Measurements from ENCODE around the gene XIAP. TPM values are rescaled to one million over a fixed set of nuclear protein-coding genes. Genes with fewer than 3 reads are reported as not detected.

Gene XIAP

DNA sequence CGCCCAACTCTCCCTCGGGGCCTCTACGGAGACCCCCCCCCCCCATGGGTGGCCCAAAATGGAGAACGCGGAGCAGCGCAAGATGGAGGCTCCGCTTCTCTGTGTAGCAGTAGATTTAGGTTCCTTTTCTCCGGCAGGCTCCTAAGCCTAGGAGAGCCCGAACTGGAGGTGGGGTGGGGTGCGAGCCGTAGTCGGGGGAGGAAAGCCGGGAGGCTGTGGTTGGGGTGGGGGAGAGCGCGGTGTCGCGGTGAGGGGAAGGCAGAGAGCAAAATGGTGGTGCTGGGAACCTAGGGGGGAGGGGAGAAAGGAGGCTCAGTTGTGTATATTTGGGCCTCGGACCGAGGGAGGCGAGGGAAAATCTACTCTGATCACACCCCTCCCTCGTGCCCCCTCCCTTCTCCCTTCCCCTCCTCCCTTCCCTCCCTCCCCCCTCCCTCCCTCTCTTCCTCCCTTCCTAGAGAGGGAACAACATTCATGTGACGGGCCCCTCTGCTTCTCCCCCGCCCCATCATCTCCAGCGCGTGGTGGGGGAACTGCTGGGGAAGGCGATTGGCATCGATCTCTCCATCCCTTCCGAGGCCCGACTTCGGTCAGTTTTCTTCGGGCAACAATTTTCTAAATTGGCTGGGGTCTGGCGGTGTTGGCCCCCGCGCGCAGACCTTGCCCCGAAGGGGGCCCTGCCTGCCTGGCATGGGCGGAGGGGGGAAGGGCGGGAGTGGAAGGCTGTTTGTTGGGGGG, 101.6 kb downstream of the XIAP start, which contains the start of gene STAG2:
TSS of gene STAG2 (plus strand) at position 439 of the 738 bp plus-strand sequence. CDS start 60,922 bp downstream, outside the sequence.
- no peaks in the 10 kb centered on the region for H3K27me3 ChIP-seq (ENCODE audit: control insufficient read depth, insufficient read depth, low read length)
- peak within 1 kb of the TSS; percentile 93 for H3K4me3 ChIP-seq (ENCODE audit: low read length)
- no peaks in the 10 kb centered on the region for H3K36me3 ChIP-seq (ENCODE audit: insufficient read depth, low read length)
- H3K4me1 ChIP-seq (ENCODE audit: control insufficient read depth, insufficient read depth, low read length) = peaks cover 11% of the 10 kb centered on the region
- peak within 1 kb of the TSS; percentile 99 for H3K9ac ChIP-seq (ENCODE audit: low read depth, low read length)
- H3K4me2 ChIP-seq (ENCODE audit: low read length) = peak within 1 kb of the TSS; percentile 89
- no peaks in the 10 kb centered on the region for H3K9me3 ChIP-seq (replicated peaks; ENCODE audit: low read length)

DNA sequence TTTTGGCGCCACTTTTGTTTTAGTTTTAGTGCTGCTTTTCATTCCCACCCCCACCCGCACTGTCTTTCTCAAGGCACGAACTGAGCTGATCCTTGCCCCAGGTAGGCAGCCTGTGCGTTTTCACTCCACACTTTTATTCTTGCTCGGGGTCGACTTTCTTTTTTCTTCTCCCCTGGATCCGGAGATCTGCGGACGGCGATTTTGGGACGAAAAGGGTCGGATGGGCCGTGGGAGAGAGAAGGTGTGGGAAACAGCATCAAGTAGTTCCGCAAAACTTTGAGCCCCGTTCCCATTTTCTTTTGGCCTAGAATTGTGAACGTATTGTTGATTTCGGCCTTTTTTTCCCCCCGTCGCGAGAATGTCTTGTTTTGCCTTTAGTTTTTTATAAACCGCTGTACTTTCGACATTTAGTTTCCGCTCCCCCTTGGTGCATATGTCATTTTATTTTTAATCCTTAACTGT, 102.2 kb downstream of the XIAP start:
- peaks cover 11% of the 10 kb centered on the region for H3K4me1 ChIP-seq (ENCODE audit: control insufficient read depth, insufficient read depth, low read length)
- H3K9me3 ChIP-seq (replicated peaks; ENCODE audit: low read length) = no peaks in the 10 kb centered on the region
- H3K27me3 ChIP-seq (ENCODE audit: control insufficient read depth, insufficient read depth, low read length) = no peaks in the 10 kb centered on the region
- H3K4me3 ChIP-seq (ENCODE audit: low read length) = peak overlapping the region; percentile 93
- peak overlapping the region; percentile 99 for H3K9ac ChIP-seq (ENCODE audit: low read depth, low read length)
- peak overlapping the region; percentile 89 for H3K4me2 ChIP-seq (ENCODE audit: low read length)
- H3K36me3 ChIP-seq (ENCODE audit: insufficient read depth, low read length) = no peaks in the 10 kb centered on the region

DNA sequence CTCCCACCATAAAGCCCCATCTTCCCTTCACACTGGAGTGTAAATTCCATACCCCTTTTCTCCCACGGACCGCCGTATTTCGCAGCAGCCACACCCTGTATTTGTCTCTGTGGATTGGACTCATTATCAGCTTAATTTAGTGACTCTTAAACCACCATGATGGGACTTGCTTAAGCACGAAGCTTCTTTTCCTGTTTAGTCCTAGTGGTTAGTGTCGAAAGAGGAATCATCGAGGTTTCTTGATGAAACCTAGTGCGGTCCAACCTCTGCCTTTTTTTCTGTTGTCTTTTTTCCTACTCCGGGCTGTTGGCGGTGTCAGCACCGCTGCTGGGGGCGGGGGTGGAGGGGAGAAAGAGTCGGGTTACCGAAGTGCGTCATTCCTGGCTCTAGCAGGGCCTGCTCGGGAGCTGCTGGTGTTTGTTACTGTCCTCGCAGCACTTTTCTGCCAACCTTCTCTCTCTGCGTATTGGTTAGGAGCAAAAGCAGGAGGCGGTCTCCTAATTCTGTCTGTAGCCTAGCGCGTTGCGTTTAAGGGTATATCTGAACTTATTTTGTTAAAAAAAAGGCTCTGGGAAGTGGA, 103.0 kb downstream of the XIAP start:
- H3K4me3 ChIP-seq (ENCODE audit: low read length) = peak overlapping the region; percentile 93

More for the DNA sequence above, 103.0 kb downstream of the XIAP start:
- H3K9ac ChIP-seq (ENCODE audit: low read depth, low read length) = peak overlapping the region; percentile 99
- peaks cover 11% of the 10 kb centered on the region for H3K4me1 ChIP-seq (ENCODE audit: control insufficient read depth, insufficient read depth, low read length)
- H3K4me2 ChIP-seq (ENCODE audit: low read length) = peak overlapping the region; percentile 89
- H3K27me3 ChIP-seq (ENCODE audit: control insufficient read depth, insufficient read depth, low read length) = no peaks in the 10 kb centered on the region
- no peaks in the 10 kb centered on the region for H3K36me3 ChIP-seq (ENCODE audit: insufficient read depth, low read length)
- no peaks in the 10 kb centered on the region for H3K9me3 ChIP-seq (replicated peaks; ENCODE audit: low read length)

Small RNAs within 50 kb of the gene (small RNA-seq; reads per million reads assigned to genes)
- gene RF00019 (not detected), gene RN7SL190P (not detected), gene RNU6-122P (not detected)
